ENCODE results near the gene SCLT1.

Gene SCLT1

GRCh38 chr4:128855621-128856020 is 237.7 kb downstream of the SCLT1 start:
- no peak overlapping the region for H3K4me3 ChIP-seq (replicated peaks; ENCODE audit: low read depth, low read length)
- no peak for DNase-seq (ENCODE audit: low read depth)
- no peak for TF ChIP-seq CTCF (IDR thresholded peaks at IDR 0.05; ENCODE audit: low read length, missing control alignments)

GRCh38 chr4:128854433-128854832 is 238.9 kb downstream of the SCLT1 start:
- no peak for TF ChIP-seq CTCF (IDR thresholded peaks at IDR 0.05; ENCODE audit: low read length, missing control alignments)
- peak; percentile 36 for DNase-seq (ENCODE audit: low read depth)
- H3K4me3 ChIP-seq (replicated peaks; ENCODE audit: low read depth, low read length), result no peak overlapping the region

- H3K4me3 ChIP-seq (replicated peaks; ENCODE audit: low read depth, low read length), result no peak overlapping the region
- no peak for DNase-seq (ENCODE audit: low read depth)
These were observed 239.6 kb downstream of the SCLT1 start for GRCh38 chr4:128853741-128854140.

GRCh38 chr4:128850252-128850651 is 243.1 kb downstream of the SCLT1 start:
- no peak for DNase-seq (ENCODE audit: low read depth)
- TF ChIP-seq CTCF (IDR thresholded peaks at IDR 0.05; ENCODE audit: low read length, missing control alignments), result no peak
- H3K4me3 ChIP-seq (replicated peaks; ENCODE audit: low read depth, low read length), result no peak overlapping the region

More at GRCh38 chr4:128853741-128854140, 239.6 kb downstream of the SCLT1 start:
- TF ChIP-seq CTCF (IDR thresholded peaks at IDR 0.05; ENCODE audit: low read length, missing control alignments), result no peak

- no peak for TF ChIP-seq CTCF (IDR thresholded peaks at IDR 0.05; ENCODE audit: low read length, missing control alignments)
- H3K4me3 ChIP-seq (replicated peaks; ENCODE audit: low read depth, low read length), result no peak overlapping the region
- DNase-seq (ENCODE audit: low read depth), result no peak
These were observed 244.9 kb downstream of the SCLT1 start for GRCh38 chr4:128848461-128848860.

GRCh38 chr4:128847082-128847724 is 246.1 kb downstream of the SCLT1 start:
- DNase-seq (ENCODE audit: low read depth), result no peak
- H3K4me3 ChIP-seq (replicated peaks; ENCODE audit: low read depth, low read length), result no peak overlapping the region
- no peak for TF ChIP-seq CTCF (IDR thresholded peaks at IDR 0.05; ENCODE audit: low read length, missing control alignments)

GRCh38 chr4:128846063-128846462 is 247.3 kb downstream of the SCLT1 start:
- TF ChIP-seq CTCF (IDR thresholded peaks at IDR 0.05; ENCODE audit: low read length, missing control alignments), result no peak

More at GRCh38 chr4:128846063-128846462, 247.3 kb downstream of the SCLT1 start:
- H3K4me3 ChIP-seq (replicated peaks; ENCODE audit: low read depth, low read length), result no peak overlapping the region
- DNase-seq (ENCODE audit: low read depth), result no peak
